ENCODE data around the gene JPH4.

DNA sequence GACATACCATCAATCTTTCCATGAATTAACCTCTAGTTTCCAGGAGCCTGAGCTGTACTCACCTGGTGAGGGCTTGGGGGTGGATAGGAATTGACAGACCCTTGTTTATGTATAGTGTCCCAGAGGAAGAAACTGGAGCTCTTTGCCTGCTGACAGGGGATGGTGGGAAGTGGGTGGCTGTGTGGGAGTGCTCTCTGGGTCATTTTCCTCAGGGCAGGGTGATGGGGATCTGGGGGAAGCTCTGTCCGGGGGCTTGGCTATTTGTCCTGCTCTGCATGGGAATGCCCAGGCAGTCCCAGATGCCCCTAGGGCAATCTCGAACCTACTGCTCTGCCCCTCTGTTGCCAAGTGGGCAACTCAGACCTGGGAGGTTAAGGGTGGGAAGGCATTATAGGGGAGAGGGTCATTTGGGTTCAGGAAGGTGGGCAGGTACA, 35.8 kb upstream of the JPH4 start:
- TF ChIP-seq, protein P1, sequence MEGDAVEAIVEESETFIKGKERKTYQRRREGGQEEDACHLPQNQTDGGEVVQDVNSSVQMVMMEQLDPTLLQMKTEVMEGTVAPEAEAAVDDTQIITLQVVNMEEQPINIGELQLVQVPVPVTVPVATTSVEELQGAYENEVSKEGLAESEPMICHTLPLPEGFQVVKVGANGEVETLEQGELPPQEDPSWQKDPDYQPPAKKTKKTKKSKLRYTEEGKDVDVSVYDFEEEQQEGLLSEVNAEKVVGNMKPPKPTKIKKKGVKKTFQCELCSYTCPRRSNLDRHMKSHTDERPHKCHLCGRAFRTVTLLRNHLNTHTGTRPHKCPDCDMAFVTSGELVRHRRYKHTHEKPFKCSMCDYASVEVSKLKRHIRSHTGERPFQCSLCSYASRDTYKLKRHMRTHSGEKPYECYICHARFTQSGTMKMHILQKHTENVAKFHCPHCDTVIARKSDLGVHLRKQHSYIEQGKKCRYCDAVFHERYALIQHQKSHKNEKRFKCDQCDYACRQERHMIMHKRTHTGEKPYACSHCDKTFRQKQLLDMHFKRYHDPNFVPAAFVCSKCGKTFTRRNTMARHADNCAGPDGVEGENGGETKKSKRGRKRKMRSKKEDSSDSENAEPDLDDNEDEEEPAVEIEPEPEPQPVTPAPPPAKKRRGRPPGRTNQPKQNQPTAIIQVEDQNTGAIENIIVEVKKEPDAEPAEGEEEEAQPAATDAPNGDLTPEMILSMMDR (IDR thresholded peaks at IDR 0.05), result no peak
- no peak for TF ChIP-seq EZH2phosphoT487 (IDR thresholded peaks at IDR 0.05)
- TF ChIP-seq EZH2 (IDR thresholded peaks at IDR 0.05), result no peak
